Cardiac muscle cell (in vitro differentiated cells and primary cell): ENCODE results near the gene CBLL2. TPM values are rescaled to one million over a fixed set of nuclear protein-coding genes. Genes with fewer than 3 reads are reported as not detected.

Source experiments
- DNase-seq, 2 donors: peaks; one replicate each; pipeline versions ENCODE4 v3.0.0 to v3.0.0-alpha.2; 2010 to 2017; ENCODE audit warnings: low read depth in 1 of 2, low spot score in 1 of 2
- H3K27ac ChIP-seq: fragments of 200-600 bp; sonication (generic); 2 replicates; pipeline ENCODE4 v1.5.1; 2016
- H3K27me3 ChIP-seq: fragments of 200-600 bp; sonication (generic); 2 replicates; pipeline ENCODE4 v1.6.0; 2016; ENCODE audit warnings: control low read depth
- H3K36me3 ChIP-seq: fragments of 200-600 bp; sonication (generic); 2 replicates; pipeline ENCODE4 v1.5.1; 2016; ENCODE audit warnings: control low read depth
- H3K4me1 ChIP-seq: fragments of 200-600 bp; sonication (generic); 2 replicates; pipeline ENCODE4 v1.8.1; 2017; ENCODE audit warnings: low read depth, mild to moderate bottlenecking, mixed run types
- H3K4me3 ChIP-seq: fragments of 200-600 bp; sonication (generic); 2 replicates; pipeline ENCODE4 v1.5.1; 2016; ENCODE audit warnings: mild to moderate bottlenecking
- H3K9me3 ChIP-seq: fragments of 200-600 bp; sonication (generic); 2 replicates; pipeline ENCODE4 v1.5.1; 2017; ENCODE audit warnings: low read depth, mild to moderate bottlenecking, control low read depth
- CTCF ChIP-seq: IDR thresholded peaks from 2 replicates; pipeline ENCODE4 v1.5.1; 2012; ENCODE audit warnings: low read depth, mild to moderate bottlenecking, low read length
- polyA plus RNA-seq: library from polyadenylated mRNA; unstranded; fragments of >200 nt; fragmentation: Nextera tagmentation; extraction: Ambion mirVana; gene quantifications from 2 replicates; pipeline ENCODE4 v1.2.1, GENCODE V29; 2016
- total RNA-seq: library from RNA; depleted of rRNA; stranded (reverse); fragments of >200 nt; gene quantifications from 2 replicates; pipeline ENCODE4 v1.2.3, GENCODE V29; 2016

CBLL2 gene
- total RNA-seq (not detected in 2 replicates), polyA plus RNA-seq (not detected in 2 replicates)

- Histone ChIP-seq H3K27ac (no peak within 1 kb of the TSS), H3K9me3 (no peaks in the 10 kb centered on the region), H3K4me1 (no peaks in the 10 kb centered on the region), H3K36me3 (no peaks in the 10 kb centered on the region), H3K4me3 (no peak within 1 kb of the TSS), H3K27me3 (no peaks in the 10 kb centered on the region)
- no peak for TF ChIP-seq CTCF
- no peak for DNase-seq
These were observed at the start of gene CBLL2 for GRCh38 chrX:22272613-22273012. Gene CBLL2 (plus strand): TSS chrX:22272913. CDS start chrX:22272992, 79 bp downstream.

- no peak for DNase-seq
- Histone ChIP-seq H3K4me3 (no peak overlapping the region), H3K27me3 (no peaks in the 10 kb centered on the region), H3K4me1 (no peaks in the 10 kb centered on the region), H3K9me3 (no peaks in the 10 kb centered on the region), H3K27ac (no peak overlapping the region), H3K36me3 (no peaks in the 10 kb centered on the region)
- no peak for TF ChIP-seq CTCF
These were observed 38.3 kb upstream of the CBLL2 start for GRCh38 chrX:22234380-22234779.

- H3K36me3 ChIP-seq: no peaks in the 10 kb centered on the region
- TF ChIP-seq CTCF: no peak
These were observed 35.2 kb upstream of the CBLL2 start for GRCh38 chrX:22237479-22237878.

GRCh38 chrX:22246620-22247019 is 26.1 kb upstream of the CBLL2 start:
- no peak for DNase-seq
- Histone ChIP-seq H3K36me3 (no peaks in the 10 kb centered on the region), H3K27ac (no peak overlapping the region)

More at GRCh38 chrX:22237479-22237878, 35.2 kb upstream of the CBLL2 start:
- Histone ChIP-seq H3K27me3 (no peaks in the 10 kb centered on the region), H3K27ac (no peak overlapping the region), H3K4me3 (no peak overlapping the region), H3K9me3 (no peaks in the 10 kb centered on the region), H3K4me1 (no peaks in the 10 kb centered on the region)
- DNase-seq: no peak

GRCh38 chrX:22247169-22247568 is 25.5 kb upstream of the CBLL2 start:
- no peaks in the 10 kb centered on the region for H3K27me3 ChIP-seq
- no peak for TF ChIP-seq CTCF
- H3K36me3 ChIP-seq: no peaks in the 10 kb centered on the region
- H3K4me1 ChIP-seq: peaks cover 5% of the 10 kb centered on the region
- H3K27ac ChIP-seq: no peak overlapping the region
- no peak for DNase-seq
- H3K4me3 ChIP-seq: no peak overlapping the region
- H3K9me3 ChIP-seq: no peaks in the 10 kb centered on the region

More at GRCh38 chrX:22246620-22247019, 26.1 kb upstream of the CBLL2 start:
- no peaks in the 10 kb centered on the region for H3K9me3 ChIP-seq
- no peak for TF ChIP-seq CTCF
- no peak overlapping the region for H3K4me3 ChIP-seq
- H3K4me1 ChIP-seq: peaks cover 5% of the 10 kb centered on the region
- no peaks in the 10 kb centered on the region for H3K27me3 ChIP-seq

- H3K4me1 ChIP-seq: peaks cover 5% of the 10 kb centered on the region
- no peak for DNase-seq
These were observed 24.3 kb upstream of the CBLL2 start for GRCh38 chrX:22248401-22248800.

More at GRCh38 chrX:22248401-22248800, 24.3 kb upstream of the CBLL2 start:
- H3K9me3 ChIP-seq: no peaks in the 10 kb centered on the region
- H3K27ac ChIP-seq: no peak overlapping the region
- TF ChIP-seq CTCF: no peak
- no peaks in the 10 kb centered on the region for H3K27me3 ChIP-seq
- H3K4me3 ChIP-seq: no peak overlapping the region
- no peaks in the 10 kb centered on the region for H3K36me3 ChIP-seq
